Fibroblast of mammary gland (primary cell): Measurements from ENCODE around the gene EPO.

ENCODE experiments used
- DNase-seq: peaks from one replicate; pipeline ENCODE4 v3.0.0-alpha.2; 2010; ENCODE audit warnings: low read depth
- H3K4me3 ChIP-seq: 2 replicates; pipeline ENCODE4 v1.5.1; 2011; ENCODE audit warnings: low read depth, mild to moderate bottlenecking, low read length, moderate library complexity; ENCODE audit not compliant: control insufficient read depth
- TF ChIP-seq, protein P1 (sequence below): conservative IDR thresholded peaks from 2 replicates; pipeline ENCODE4 v1.5.1; 2011; ENCODE audit warnings: low read depth, low read length, inconsistent platforms; ENCODE audit not compliant: control insufficient read depth, insufficient read depth

EPO gene

GRCh38 chr7:100763556-100764140, 43.4 kb downstream of the EPO start:
- DNase-seq: no peak
- TF ChIP-seq, protein P1, sequence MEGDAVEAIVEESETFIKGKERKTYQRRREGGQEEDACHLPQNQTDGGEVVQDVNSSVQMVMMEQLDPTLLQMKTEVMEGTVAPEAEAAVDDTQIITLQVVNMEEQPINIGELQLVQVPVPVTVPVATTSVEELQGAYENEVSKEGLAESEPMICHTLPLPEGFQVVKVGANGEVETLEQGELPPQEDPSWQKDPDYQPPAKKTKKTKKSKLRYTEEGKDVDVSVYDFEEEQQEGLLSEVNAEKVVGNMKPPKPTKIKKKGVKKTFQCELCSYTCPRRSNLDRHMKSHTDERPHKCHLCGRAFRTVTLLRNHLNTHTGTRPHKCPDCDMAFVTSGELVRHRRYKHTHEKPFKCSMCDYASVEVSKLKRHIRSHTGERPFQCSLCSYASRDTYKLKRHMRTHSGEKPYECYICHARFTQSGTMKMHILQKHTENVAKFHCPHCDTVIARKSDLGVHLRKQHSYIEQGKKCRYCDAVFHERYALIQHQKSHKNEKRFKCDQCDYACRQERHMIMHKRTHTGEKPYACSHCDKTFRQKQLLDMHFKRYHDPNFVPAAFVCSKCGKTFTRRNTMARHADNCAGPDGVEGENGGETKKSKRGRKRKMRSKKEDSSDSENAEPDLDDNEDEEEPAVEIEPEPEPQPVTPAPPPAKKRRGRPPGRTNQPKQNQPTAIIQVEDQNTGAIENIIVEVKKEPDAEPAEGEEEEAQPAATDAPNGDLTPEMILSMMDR: no peak
- no peak overlapping the region for H3K4me3 ChIP-seq

GRCh38 chr7:100764841-100765240, 44.6 kb downstream of the EPO start:
- no peak overlapping the region for H3K4me3 ChIP-seq
- no peak for DNase-seq
- TF ChIP-seq, protein P1: no peak

GRCh38 chr7:100765250-100765649, 45.0 kb downstream of the EPO start:
- TF ChIP-seq, protein P1: no peak
- no peak for DNase-seq
- H3K4me3 ChIP-seq: no peak overlapping the region

- no peak overlapping the region for H3K4me3 ChIP-seq
- no peak for DNase-seq
- TF ChIP-seq, protein P1: no peak
Observed at GRCh38 chr7:100768784-100769183, 48.5 kb downstream of the EPO start.
